Measurements from ENCODE around the gene KRTAP3-3.
"Not testable (repeated sequence)": the region's sequence is repeated elsewhere in the genome, so short reads cannot be mapped to it uniquely, and the experiment has no call there.

KRTAP3-3 gene

DNA sequence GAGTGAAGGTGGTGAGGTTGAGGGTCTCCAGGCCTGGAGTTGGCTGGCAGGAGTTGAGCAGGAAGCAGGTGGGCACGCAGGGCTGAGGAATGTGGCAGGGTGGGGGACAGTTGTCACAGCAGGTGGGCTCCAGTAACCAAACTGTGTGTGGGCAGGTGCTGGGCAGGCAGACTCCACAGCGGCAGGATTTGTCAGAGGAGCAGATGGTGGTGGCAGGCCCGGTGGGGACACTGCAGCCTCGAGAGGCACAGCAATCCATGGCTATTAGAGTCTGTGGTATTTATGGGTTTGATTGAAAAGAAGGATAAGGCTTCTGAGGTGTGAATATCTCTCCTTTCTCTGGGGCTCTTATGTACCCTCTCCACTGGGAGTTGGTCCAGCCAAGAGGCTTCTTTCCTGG lies at the start of gene KRTAP3-3:
KRTAP3-3 (minus strand) TSS at position 326 of the 400 bp plus-strand sequence; CDS start at position 259, 67 bp downstream.
- DNase-seq (ENCODE audit: low read depth) = no peak

DNA sequence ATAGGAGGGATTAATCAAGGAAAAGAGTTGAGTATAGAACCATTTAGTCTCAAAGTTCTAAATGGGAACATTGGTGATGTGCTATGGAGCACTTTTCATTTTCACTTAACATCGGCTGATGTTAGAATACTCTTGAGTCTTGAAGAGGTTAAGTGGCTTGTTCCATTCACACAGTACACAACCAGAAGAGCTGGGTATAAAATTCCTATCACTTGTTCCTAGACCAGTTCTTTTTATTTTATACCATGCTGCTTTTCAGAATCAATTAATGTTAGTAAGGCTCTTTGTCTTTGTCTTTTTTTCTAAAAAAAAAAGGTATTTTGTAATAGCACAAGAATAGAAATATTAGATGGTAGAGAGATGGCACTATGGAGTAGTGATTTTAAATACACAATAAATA lies 49.0 kb upstream of the KRTAP3-3 start:
- no peak for DNase-seq (ENCODE audit: low read depth)

- DNase-seq (ENCODE audit: low read depth) = not testable (repeated sequence)
Observed at GRCh38 chr17:41040783-41041571, 47.0 kb upstream of the KRTAP3-3 start, which contains the start of gene KRTAP1-1. Gene KRTAP1-1 (minus strand): TSS chr17:41041450. CDS start chr17:41041397, 53 bp downstream.

- no peak for DNase-seq (ENCODE audit: low read depth)
Observed at GRCh38 chr17:41037853-41038350, 43.9 kb upstream of the KRTAP3-3 start.

- not testable (repeated sequence) for DNase-seq (ENCODE audit: low read depth)
Observed at GRCh38 chr17:41034346-41034935, 40.5 kb upstream of the KRTAP3-3 start, which contains the start of gene KRTAP1-3. Gene KRTAP1-3 (minus strand): TSS chr17:41034874. CDS start chr17:41034821, 53 bp downstream.

- no peak for DNase-seq (ENCODE audit: low read depth)
Observed at GRCh38 chr17:41029633-41030245, 35.8 kb upstream of the KRTAP3-3 start, which contains the start of gene KRTAP1-4. Gene KRTAP1-4 (minus strand): TSS chr17:41030195. CDS start chr17:41030078, 117 bp downstream.

DNA sequence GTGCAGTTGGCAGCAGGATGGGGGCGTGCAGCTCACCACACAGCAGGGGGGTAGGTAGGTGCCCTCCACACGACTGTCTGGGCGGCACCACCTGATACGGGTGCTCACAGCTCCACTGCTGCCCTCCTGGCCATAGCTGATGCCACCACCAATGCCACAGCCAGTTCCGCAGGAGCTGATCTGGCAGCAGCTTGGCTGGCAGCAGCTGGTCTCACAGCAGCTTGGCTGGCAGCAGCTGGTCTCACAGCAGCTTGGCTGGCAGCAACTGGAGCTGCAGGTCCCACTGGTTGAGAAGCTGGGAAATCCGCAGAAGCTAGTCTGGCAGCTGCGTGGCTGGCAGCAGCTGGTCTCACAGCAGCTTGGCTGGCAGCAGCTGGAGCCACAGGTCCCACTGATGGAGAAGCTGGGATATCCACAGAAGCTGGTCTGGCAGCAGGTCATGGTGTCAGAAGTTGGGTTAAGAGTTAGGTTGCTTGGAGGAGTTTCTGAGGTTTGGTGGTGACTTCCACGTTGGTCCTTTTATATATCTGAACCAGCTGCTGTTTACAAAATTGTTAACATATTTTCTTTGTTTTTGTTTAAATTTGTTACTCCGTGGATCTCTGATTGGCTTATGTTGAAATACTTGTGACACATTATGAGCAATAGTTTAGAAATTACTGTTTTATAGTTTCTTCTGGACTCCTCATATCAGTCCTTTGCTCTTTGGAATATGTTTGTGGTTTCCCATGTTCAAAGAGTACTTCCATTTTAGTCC lies 32.9 kb upstream of the KRTAP3-3 start, which contains the start of gene KRTAP1-5:
KRTAP1-5 (minus strand) TSS at position 494 of the 757 bp plus-strand sequence; CDS start at position 441, 53 bp downstream.
- DNase-seq (ENCODE audit: low read depth) = peak; percentile 62

DNA sequence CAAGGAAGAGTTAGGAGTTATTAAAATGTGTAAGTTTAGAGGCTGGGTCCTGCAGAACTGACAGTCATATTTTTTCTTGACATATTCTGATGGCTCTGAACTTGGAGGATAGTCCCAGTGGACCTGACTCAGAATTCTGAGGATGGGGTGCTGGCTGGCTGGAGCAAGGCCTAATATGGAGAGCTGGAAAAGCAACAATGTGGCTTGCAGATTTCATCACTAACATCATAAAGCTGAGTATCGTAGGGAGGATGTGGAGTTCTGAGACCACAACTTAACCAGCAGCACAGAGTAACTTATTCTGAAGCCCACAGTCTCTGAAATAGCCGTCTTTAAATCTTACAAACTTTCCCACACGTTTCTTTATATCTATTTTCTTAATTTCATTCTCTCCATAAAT lies 30.7 kb upstream of the KRTAP3-3 start:
- no peak for DNase-seq (ENCODE audit: low read depth)

DNA sequence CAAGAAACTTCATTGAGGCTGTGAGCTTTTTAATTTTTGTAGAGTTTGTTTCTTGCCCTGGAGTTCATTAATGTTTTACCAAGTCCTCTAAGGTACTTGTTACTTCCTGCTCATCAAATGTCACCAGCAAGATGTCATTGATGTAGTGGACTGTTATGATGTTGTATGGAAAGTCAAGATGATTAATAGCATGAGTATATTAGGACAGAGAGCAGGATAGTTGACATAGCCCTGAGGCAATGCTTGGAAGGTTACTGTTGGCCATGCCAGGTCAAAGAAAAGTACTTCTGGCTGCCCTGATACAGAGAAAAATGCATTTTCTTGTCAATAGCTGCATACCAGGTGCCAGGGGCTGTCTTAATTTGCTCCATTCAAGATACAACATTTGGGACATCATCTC lies 26.4 kb upstream of the KRTAP3-3 start:
- no peak for DNase-seq (ENCODE audit: low read depth)

- no peak for DNase-seq (ENCODE audit: low read depth)
Observed at GRCh38 chr17:41019415-41019814, 25.5 kb upstream of the KRTAP3-3 start.

GRCh38 chr17:41018541-41018940 lies 24.6 kb upstream of the KRTAP3-3 start:
- DNase-seq (ENCODE audit: low read depth) = no peak

DNA sequence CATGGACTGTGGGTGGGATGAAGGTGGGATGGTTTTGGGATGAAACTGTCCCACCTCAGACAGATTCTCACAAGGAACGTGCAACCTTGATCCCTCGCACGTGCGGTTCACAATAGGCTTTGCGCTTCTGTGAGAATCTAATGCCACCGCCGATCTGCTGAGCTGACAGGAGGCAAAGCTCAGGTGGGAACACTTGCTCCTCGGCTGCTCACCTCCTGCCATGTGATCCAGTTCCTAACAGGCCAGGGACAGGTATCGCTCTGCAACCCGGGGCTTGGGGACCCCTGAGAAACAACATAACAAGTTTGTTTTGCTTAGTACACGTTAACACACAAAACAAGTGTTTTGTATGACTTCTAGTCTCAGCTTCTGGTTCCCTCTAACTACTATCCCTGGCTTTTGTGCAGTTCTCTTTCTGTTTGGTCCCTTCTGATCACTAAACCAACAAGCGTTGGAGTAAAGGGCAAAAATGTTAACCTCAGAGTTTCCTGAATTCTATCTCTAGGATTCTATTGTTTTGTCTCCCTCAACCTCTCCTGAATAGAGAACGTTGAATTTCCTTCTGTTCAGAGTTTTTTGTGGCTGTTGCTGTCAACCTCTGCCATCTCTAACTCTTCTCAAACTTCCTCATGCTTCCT lies 22.7 kb upstream of the KRTAP3-3 start:
- no peak for DNase-seq (ENCODE audit: low read depth)

DNA sequence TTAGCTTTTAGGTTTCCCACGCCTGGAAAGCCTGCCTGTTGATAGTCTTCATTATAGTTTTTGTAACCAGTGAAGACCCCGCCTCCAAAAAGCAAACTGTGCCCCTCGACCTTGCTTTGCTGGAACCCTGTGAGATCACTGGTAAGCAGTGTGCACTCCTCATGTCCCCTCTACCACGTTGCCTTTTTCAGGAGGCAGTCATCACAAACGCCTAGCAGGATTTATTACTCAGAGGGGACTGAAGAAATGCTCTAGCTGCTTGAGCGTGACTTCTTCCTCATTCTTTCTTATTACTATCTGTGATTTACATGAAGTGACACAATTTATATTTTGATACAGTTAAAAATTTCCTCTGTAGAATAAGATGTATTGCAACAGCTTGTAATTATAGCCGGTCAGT lies 21.5 kb upstream of the KRTAP3-3 start:
- DNase-seq (ENCODE audit: low read depth) = no peak

GRCh38 chr17:41013606-41014005 lies 19.6 kb upstream of the KRTAP3-3 start:
- DNase-seq (ENCODE audit: low read depth) = no peak

GRCh38 chr17:41013181-41013580 lies 19.2 kb upstream of the KRTAP3-3 start:
- no peak for DNase-seq (ENCODE audit: low read depth)

DNA sequence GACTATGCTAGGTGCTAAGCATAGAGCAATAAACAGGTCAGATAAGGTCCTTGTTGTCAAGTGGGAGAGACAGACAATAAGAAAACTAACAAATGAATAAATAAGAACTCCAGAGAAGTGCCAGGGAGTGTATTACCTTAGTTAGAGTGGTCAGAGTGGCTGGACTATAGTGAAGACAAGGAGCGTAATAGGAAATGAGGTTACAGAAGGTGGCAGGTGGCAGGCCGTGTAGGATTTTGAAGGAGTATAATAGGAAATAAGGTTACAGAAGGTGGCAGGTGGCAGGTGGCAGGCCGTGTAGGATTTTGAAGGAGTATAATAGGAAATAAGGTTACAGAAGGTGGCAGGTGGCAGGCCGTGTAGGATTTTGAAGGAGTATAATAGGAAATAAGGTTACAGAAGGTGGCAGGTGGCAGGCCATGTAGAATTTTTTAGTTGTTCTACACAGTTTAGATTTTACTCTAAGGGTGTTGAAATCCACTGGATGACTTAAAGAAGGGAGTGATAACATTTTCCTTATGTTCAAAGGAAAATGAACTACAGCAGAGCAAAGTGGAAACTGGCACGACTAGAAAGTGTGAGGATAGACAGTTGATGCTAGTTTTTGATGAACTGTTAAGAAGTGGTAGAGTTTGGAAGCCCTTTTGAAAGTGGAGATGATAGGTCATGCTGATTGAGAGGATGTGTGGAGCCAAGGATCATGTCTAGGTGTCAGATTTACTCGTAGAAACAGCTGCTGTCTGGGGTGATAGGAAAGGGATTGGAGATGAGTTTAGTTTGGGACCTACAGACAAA lies 18.6 kb upstream of the KRTAP3-3 start:
- DNase-seq (ENCODE audit: low read depth) = no peak

DNA sequence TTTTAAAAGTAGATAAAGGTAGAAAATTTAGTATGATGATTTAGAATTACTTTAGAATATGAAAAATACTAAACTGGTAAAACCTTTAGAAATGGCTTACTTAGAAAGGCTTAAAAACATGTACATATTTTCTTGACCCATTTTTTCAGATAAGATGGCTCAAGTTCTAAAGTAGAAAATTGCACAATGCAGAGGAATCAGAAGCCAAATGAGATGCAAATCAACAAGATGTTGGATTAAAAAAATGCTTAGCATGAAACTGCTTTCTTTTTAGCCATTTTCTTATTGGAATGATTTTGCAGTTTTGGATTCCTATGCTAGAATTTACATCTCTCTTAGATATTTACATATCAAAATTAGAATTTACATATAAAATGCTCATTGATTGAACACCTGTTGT lies 16.5 kb upstream of the KRTAP3-3 start:
- no peak for DNase-seq (ENCODE audit: low read depth)

DNA sequence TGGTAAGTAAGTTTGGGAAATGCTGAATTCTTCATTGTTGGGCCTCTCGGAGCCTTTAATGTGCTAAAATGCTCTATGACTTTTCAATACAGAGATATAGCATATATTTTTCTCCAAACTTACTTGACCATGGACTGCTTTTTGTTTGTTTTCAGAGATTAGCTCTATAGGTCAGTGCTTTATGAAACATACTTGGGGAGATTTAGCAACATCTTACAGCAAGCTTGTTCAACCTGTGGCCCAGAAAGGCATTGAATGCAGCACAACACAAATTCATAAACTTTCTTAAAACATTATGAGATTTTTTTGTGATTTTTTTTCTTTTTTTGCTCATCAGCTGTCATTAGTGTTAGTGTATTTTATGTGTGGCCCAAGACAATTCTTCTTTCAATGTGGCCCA lies 16.0 kb upstream of the KRTAP3-3 start:
- DNase-seq (ENCODE audit: low read depth) = no peak

DNA sequence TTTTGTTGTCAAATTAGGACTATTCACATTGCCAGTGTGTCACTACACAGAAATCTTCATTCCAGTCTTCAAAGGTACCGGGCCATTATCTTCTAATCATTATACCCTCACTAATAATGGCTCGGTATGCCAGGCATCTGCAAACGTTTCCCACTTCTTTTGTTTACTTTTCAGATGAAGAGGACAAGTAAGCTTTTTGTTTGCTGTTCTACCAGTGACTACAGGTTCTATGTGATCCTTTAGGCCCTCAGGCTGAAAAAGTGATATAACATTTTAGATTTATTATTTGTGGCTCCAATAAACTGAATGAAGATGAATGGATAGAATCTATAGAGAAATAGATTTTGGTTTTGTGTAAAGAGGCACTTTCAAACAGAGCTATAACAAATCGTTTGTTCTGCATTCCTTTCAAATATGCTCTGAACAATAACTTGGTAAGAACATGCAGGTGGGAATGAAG lies 15.4 kb upstream of the KRTAP3-3 start:
- DNase-seq (ENCODE audit: low read depth) = no peak

DNA sequence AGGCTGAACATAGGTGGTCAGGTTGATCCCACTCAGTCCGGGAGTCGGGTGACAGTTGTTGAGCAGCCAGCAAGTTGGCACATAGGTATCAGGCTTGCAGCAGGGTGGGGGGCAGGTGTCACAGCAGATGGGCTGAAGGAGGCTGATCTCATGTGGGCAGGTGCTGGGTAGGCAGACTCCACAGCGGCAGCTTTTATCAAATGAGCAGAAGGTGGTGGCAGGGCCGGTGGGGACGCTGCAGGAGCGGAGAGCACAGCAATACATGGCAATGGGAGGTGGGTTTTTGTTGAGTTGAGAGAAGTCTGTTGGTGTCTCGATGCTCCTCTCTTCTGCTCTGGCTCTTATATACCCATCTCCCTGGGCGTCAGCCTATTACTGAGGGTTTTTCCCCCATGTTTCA lies 14.8 kb upstream of the KRTAP3-3 start, which contains the start of gene KRTAP3-1:
KRTAP3-1 (minus strand) TSS at position 318 of the 400 bp plus-strand sequence; CDS start at position 264, 54 bp downstream.
- DNase-seq (ENCODE audit: low read depth) = no peak

Data from non-pigmented ciliary epithelial cell (primary cell).